Mononuclear cell (primary cell): ENCODE data around the gene SPATA25. TPM values are rescaled to one million over a fixed set of nuclear protein-coding genes. Genes with fewer than 3 reads are reported as not detected.

Source experiments
- H3K27me3 ChIP-seq: 2 replicates; pipeline ENCODE4 v1.6.0; 2011; ENCODE audit warnings: low read length, control low read depth; ENCODE audit not compliant: insufficient read depth
- H3K4me1 ChIP-seq: 2 replicates; pipeline ENCODE4 v1.5.1; 2011; ENCODE audit warnings: mild to moderate bottlenecking, low read length, control low read depth; ENCODE audit not compliant: insufficient read depth
- H3K4me3 ChIP-seq: 2 replicates; pipeline ENCODE4 v1.5.1; 2011; ENCODE audit warnings: mild to moderate bottlenecking, low read length, moderate library complexity
- H3K9me3 ChIP-seq: 2 replicates; pipeline ENCODE4 v1.5.1; 2011; ENCODE audit warnings: low read depth, mild to moderate bottlenecking, control low read depth, low read length
- total RNA-seq: library from RNA; depleted of rRNA; stranded (reverse); fragments of >200 nt; gene quantifications from one replicate; pipeline ENCODE4 v1.2.3, GENCODE V29; 2012

The SPATA25 gene
- total RNA-seq, 1 donor = 0.52 TPM

DNA sequence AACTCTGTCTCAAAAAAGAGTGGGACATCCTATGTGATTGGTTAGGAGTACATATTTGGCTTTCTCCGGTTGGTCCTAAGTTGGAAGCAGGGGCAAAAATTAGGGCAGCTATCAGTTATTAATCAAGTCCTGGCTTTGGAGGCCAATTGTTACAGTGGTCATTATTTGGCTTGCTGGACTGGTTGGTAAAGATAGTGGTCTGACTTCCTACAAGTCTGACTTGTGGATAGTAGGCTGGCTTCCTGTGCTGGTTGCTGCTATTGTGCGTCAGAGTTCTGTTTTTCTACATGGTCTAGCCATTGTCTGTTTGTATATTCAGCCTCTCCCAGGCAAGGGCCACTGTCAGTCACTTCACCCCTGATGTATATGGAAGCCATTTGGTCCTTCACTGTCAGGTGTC, 37.2 kb downstream of the SPATA25 start:
- Histone ChIP-seq H3K4me3 (no peak overlapping the region), H3K4me1 (peaks cover 7% of the 10 kb centered on the region), H3K9me3 (no peaks in the 10 kb centered on the region), H3K27me3 (no peaks in the 10 kb centered on the region)

DNA sequence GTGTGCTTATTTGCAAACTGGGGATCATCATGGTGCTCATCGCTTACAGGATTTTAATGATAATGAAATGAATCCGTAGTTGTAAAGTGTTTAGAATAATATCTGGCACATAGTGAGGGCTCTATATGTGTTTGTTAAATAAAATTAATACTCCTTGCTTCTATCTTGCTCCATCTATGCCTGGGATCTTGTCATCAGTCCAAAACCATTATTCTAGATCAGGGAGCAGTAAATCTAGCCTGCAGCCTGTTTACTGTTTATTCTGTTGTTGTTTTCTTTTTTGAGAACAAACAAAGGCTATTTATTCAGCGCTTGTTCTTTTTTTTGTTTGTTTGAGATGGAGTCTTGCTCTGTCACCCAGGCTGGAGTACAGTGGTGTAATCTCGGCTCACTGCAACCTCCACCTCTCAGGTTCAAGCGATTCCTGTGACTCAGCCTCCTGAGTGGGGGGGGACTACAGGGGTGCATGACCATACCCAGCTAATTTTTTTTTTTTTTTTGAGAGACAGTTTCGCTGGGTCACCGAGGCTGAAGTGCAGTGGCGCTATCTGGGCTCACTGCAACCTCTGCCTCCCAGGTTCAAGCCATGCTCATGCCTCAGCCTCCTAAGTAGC, 38.3 kb downstream of the SPATA25 start:
- Histone ChIP-seq H3K27me3 (no peaks in the 10 kb centered on the region), H3K9me3 (no peaks in the 10 kb centered on the region), H3K4me1 (no peaks in the 10 kb centered on the region), H3K4me3 (no peak overlapping the region)

DNA sequence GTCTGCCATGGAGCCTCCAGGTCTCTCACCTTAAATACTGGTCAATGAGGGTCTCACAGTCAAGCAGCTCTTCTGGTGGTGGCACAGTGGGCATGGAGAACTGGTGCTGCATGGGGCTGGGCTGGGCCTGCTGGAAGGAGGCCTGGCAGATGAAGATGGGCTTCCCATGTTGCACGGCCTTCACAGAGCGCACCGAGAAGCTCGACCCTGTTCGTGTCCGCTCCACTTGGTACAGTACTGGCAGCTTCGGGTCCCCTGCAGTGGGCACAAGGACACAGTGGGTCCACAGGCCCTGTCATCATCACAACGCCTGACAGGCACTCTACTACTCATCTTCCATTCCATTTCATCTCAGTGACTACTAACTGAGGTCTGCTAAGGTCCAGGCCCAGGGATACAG, 39.0 kb downstream of the SPATA25 start:
- Histone ChIP-seq H3K4me3 (no peak overlapping the region), H3K27me3 (no peaks in the 10 kb centered on the region), H3K4me1 (no peaks in the 10 kb centered on the region), H3K9me3 (no peaks in the 10 kb centered on the region)

DNA sequence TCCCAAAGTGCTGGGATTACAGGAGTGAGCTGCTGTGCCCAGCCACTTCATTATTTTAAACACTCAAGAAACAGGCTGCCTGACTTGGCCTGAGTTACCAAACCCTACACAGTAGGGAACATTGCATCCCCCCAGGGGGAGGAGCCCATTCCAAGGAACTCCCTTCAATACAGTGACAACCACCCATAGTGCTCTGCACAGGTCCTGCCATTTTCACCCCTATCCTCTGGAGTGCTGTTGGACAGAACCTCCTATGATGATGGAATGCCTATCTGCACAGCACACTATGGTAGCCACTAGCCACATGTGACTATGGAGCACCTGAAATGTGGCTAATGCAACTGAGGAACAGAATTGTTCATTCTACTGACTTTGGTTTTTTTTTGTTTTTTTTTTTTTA, 42.0 kb downstream of the SPATA25 start:
- no peak overlapping the region for H3K4me3 ChIP-seq
- H3K27me3 ChIP-seq = no peaks in the 10 kb centered on the region
- peaks cover 14% of the 10 kb centered on the region for H3K4me1 ChIP-seq
- H3K9me3 ChIP-seq = no peaks in the 10 kb centered on the region

DNA sequence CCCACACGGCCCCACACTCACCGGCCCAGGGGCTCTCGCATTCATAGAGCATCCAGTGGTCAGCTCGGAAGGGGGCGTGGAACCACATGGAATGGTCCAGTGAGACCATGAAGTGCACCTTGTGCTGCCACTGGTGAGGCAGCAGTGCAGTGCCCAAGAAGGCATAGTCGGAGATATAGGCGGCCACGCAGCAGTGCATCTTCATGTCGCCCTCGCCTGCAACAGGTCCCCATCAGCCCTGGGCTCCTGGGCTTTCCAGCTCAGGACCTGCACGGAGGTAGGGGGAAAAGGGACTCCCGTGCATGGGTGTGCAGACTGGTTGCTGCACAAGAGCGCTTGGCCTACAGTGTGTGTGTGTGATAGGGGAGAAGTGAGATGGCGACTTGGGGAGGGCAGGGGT, 43.9 kb downstream of the SPATA25 start:
- no peaks in the 10 kb centered on the region for H3K9me3 ChIP-seq
- no peak overlapping the region for H3K4me3 ChIP-seq
- peaks cover 14% of the 10 kb centered on the region for H3K4me1 ChIP-seq
- H3K27me3 ChIP-seq = no peaks in the 10 kb centered on the region

DNA sequence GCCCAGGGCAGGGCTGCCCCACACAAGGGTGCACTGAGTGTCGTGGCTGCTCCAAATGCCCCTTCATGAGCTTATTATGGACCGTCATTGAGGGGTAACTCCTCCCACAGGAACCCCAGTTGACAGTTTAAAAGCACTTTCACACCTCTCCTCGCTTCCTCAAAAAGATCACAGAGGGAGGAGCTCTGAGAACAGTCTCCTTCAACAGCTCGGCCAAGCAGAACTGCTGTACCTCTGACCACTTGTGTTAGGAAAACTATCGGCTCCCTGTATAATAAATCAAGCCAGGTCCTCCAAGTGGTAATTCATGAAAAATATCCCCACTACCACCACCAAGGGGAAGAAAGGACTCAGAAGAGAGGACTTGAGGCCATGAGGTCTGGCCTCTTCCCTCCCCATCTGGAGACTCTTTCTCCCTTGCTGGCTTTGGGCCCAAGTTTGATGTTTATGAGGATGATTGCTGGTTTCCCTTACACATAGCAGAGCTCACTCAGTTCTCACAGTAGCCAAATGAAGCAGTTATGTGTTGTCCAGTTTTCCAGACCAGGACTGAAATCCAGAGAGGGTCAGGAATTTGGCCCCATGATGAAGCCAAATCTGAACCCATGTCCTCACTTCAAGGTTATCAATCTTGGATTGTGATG, 45.1 kb downstream of the SPATA25 start:
- Histone ChIP-seq H3K4me3 (no peak overlapping the region), H3K4me1 (peaks cover 14% of the 10 kb centered on the region), H3K9me3 (no peaks in the 10 kb centered on the region), H3K27me3 (no peaks in the 10 kb centered on the region)

DNA sequence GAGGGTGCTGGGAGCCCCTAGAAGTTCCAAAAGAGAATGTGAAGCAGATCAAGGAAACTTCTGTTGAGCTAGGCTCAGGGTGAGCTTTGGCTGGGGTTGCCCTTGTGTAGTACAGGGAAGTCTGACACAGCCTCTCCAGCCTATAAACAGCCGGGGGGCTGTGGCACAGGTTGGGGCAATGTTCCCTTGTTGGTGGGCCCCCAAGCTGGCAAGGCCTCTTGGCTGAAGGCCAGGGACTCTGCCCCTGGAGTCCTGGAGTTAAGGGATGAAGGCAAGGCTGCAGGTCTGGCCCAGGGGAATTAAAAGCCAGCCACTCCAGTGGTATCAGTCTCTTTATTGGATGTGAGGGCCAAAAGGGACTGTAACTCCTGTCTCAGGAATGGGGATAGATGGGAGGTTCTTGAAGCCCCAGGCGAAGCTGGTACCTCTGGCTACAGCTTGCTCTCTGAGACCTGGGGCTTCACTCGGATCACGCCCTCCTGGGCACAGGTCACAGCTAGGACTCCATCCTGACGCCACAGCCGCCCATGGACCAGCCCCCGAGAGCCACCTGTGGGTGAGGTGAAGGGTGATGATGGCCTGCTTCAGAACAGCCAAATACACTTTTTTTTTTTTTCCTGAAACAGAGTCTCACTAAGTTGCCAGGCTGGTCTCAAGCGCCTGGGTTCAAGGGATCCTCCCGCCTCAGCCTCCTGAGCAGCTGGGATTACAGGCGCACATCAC, 45.9 kb downstream of the SPATA25 start:
- peaks cover 14% of the 10 kb centered on the region for H3K4me1 ChIP-seq
- no peaks in the 10 kb centered on the region for H3K27me3 ChIP-seq
- no peak overlapping the region for H3K4me3 ChIP-seq
- no peaks in the 10 kb centered on the region for H3K9me3 ChIP-seq

DNA sequence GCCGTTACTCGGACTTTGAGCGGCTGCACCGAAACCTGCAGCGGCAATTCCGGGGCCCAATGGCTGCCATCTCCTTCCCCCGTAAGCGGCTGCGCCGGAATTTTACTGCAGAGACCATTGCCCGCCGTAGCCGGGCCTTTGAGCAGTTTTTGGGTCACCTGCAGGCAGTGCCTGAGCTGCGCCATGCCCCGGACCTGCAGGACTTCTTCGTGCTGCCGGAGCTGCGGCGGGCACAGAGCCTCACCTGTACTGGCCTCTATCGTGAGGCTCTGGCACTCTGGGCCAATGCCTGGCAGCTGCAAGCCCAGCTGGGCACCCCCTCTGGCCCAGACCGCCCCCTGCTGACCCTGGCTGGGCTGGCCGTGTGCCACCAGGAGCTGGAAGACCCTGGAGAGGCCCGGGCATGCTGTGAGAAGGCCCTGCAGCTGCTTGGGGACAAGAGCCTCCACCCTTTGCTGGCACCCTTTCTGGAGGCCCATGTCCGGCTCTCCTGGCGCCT, 46.7 kb downstream of the SPATA25 start:
- Histone ChIP-seq H3K4me1 (peaks cover 16% of the 10 kb centered on the region), H3K27me3 (no peaks in the 10 kb centered on the region), H3K9me3 (no peaks in the 10 kb centered on the region), H3K4me3 (no peak overlapping the region)

DNA sequence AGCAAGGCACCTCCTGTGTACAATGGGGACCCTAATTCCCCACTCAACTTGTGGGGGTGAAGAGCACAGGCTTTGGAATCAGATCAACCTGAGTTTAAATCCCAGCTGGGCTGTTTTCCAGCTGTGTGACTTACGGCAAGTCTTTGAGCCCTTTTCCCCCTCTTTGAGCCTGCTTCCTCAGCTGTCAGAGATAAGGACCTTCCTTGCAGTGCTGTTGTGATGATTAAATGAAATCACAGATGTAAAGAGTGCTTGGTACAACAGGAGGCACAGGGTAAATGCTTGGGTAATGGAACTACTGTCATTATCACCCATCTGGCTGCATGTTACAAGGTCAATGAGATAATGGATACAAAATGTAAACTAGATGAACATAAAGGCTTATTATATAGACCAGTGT, 50.6 kb downstream of the SPATA25 start:
- no peaks in the 10 kb centered on the region for H3K9me3 ChIP-seq
- H3K4me1 ChIP-seq = peaks cover 41% of the 10 kb centered on the region
- H3K27me3 ChIP-seq = no peaks in the 10 kb centered on the region
- no peak overlapping the region for H3K4me3 ChIP-seq

Other genes starting within 250 kb of the SPATA25 start
- gene WFDC11, start 217.4 kb downstream of the SPATA25 start, total RNA-seq = not detected
- not detected for gene WFDC13, start 185.6 kb downstream of the SPATA25 start, total RNA-seq
- not detected for gene WFDC10B, start 182.6 kb downstream of the SPATA25 start, total RNA-seq
- gene SPINT4, start 165.3 kb downstream of the SPATA25 start, total RNA-seq = not detected
- gene WFDC3, start 95.7 kb downstream of the SPATA25 start, total RNA-seq = not detected
- 4.4 TPM for gene DNTTIP1, start 95.7 kb downstream of the SPATA25 start, total RNA-seq
- gene UBE2C, start 75.0 kb downstream of the SPATA25 start, total RNA-seq = 1.6 TPM
- 0.73 TPM for gene TNNC2, start 60.3 kb downstream of the SPATA25 start, total RNA-seq
- gene SNX21, start 53.8 kb downstream of the SPATA25 start, total RNA-seq = 5.7 TPM
- 13.9 TPM for gene ACOT8, start 30.2 kb downstream of the SPATA25 start, total RNA-seq
- gene ZSWIM3, start 30.0 kb downstream of the SPATA25 start, total RNA-seq = 0.63 TPM
- 10.1 TPM for gene ZSWIM1, start 6.4 kb downstream of the SPATA25 start, total RNA-seq
- 1.9 TPM for gene NEURL2, start 3.6 kb upstream of the SPATA25 start, total RNA-seq
- 111 TPM for gene CTSA, start 3.7 kb upstream of the SPATA25 start, total RNA-seq
- gene PLTP, start 24.5 kb upstream of the SPATA25 start, total RNA-seq = 1.4 TPM
- 48.0 TPM for gene PCIF1, start 47.1 kb upstream of the SPATA25 start, total RNA-seq
- 49.4 TPM for gene ZNF335, start 84.6 kb upstream of the SPATA25 start, total RNA-seq
- gene MMP9, start 121.3 kb upstream of the SPATA25 start, total RNA-seq = 3.0 TPM
- 0.10 TPM for gene SLC12A5, start 141.6 kb upstream of the SPATA25 start, total RNA-seq
- gene NCOA5, start 202.3 kb upstream of the SPATA25 start, total RNA-seq = 15.6 TPM
- 10.2 TPM for gene CD40, start 230.7 kb upstream of the SPATA25 start, total RNA-seq